KMS-11 (cell line): ENCODE results near the gene ILDR2.

Experiments used
- H2AFZ ChIP-seq: fragments of 200-600 bp; sonication (generic); 2 replicates; pipeline ENCODE4 v1.6.1; 2016; ENCODE audit warnings: antibody characterized with exemption, mixed run types, low read depth
- H3K27ac ChIP-seq: fragments of 200-600 bp; sonication (generic); 2 replicates; pipeline ENCODE4 v1.6.1; 2016; ENCODE audit warnings: mild to moderate bottlenecking, mixed run types
- H3K27me3 ChIP-seq: fragments of 200-600 bp; sonication (generic); 2 replicates; pipeline ENCODE4 v1.6.1; 2017; ENCODE audit warnings: mild to moderate bottlenecking, low read depth, mixed run types, moderate library complexity; ENCODE audit not compliant: insufficient read depth
- H3K36me3 ChIP-seq: fragments of 200-600 bp; sonication (generic); 2 replicates; pipeline ENCODE4 v1.6.1; 2017; ENCODE audit warnings: mild to moderate bottlenecking, mixed run types; ENCODE audit not compliant: insufficient read depth
- H3K4me1 ChIP-seq: fragments of 200-600 bp; sonication (generic); 2 replicates; pipeline ENCODE4 v1.6.1; 2016; ENCODE audit warnings: mild to moderate bottlenecking, low read depth, mixed run types; ENCODE audit not compliant: poor library complexity, severe bottlenecking
- H3K4me2 ChIP-seq: fragments of 200-600 bp; sonication (generic); 2 replicates; pipeline ENCODE4 v1.7.0; 2016; ENCODE audit warnings: mild to moderate bottlenecking, mixed run types
- H3K4me3 ChIP-seq: fragments of 200-600 bp; sonication (generic); IDR thresholded peaks from 2 replicates; pipeline ENCODE4 v1.6.1; 2017; ENCODE audit warnings: low read depth, low read length, mixed read lengths; ENCODE audit not compliant: insufficient read depth
- H3K79me2 ChIP-seq: fragments of 200-600 bp; sonication (generic); 2 replicates; pipeline ENCODE4 v1.6.1; 2016; ENCODE audit warnings: low read depth, mixed run types; ENCODE audit not compliant: insufficient read depth
- H3K9ac ChIP-seq: fragments of 200-600 bp; sonication (generic); 2 replicates; pipeline ENCODE4 v1.6.1; 2016; ENCODE audit warnings: mild to moderate bottlenecking, mixed run types
- H4K20me1 ChIP-seq: fragments of 200-600 bp; sonication (generic); 2 replicates; pipeline ENCODE4 v1.6.1; 2016; ENCODE audit warnings: mild to moderate bottlenecking, mixed run types; ENCODE audit not compliant: insufficient read depth
- TF ChIP-seq, protein P1 (sequence below): fragments of 200-600 bp; sonication (generic); conservative IDR thresholded peaks from 2 replicates; pipeline ENCODE4 v1.6.1; 2017; ENCODE audit warnings: low read depth, mild to moderate bottlenecking, antibody characterized with exemption, low read length, moderate library complexity, mixed read lengths

Gene ILDR2

DNA sequence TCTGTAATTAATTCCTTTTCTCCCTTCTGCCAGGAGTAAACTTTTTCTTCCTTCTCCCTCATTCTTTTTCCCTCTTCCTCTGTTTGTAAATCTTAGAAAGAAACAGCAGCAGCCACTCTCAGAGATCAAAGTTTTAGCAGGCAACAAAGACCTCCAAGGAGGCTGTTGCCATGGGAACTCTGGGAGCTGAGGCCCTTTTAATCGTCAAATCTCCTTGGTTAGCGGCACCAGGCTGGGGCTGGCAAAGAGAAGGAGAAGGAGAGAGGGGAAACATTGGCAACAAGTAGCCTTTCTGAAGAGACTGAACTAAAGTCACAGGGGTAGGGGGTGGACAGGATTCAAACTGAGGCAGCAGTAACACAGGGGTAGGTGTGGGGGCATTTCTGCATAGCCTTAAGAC, 25.2 kb downstream of the ILDR2 start:
- Histone ChIP-seq H3K4me1 (no peaks in the 10 kb centered on the region), H3K9ac (no peak overlapping the region), H2AFZ (no peak overlapping the region), H3K36me3 (no peaks in the 10 kb centered on the region), H3K79me2 (no peaks in the 10 kb centered on the region), H3K4me2 (no peak overlapping the region), H3K27ac (no peak overlapping the region), H4K20me1 (no peaks in the 10 kb centered on the region), H3K4me3 (no peak overlapping the region), H3K27me3 (no peaks in the 10 kb centered on the region)
- TF ChIP-seq, protein P1, sequence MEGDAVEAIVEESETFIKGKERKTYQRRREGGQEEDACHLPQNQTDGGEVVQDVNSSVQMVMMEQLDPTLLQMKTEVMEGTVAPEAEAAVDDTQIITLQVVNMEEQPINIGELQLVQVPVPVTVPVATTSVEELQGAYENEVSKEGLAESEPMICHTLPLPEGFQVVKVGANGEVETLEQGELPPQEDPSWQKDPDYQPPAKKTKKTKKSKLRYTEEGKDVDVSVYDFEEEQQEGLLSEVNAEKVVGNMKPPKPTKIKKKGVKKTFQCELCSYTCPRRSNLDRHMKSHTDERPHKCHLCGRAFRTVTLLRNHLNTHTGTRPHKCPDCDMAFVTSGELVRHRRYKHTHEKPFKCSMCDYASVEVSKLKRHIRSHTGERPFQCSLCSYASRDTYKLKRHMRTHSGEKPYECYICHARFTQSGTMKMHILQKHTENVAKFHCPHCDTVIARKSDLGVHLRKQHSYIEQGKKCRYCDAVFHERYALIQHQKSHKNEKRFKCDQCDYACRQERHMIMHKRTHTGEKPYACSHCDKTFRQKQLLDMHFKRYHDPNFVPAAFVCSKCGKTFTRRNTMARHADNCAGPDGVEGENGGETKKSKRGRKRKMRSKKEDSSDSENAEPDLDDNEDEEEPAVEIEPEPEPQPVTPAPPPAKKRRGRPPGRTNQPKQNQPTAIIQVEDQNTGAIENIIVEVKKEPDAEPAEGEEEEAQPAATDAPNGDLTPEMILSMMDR = no peak

DNA sequence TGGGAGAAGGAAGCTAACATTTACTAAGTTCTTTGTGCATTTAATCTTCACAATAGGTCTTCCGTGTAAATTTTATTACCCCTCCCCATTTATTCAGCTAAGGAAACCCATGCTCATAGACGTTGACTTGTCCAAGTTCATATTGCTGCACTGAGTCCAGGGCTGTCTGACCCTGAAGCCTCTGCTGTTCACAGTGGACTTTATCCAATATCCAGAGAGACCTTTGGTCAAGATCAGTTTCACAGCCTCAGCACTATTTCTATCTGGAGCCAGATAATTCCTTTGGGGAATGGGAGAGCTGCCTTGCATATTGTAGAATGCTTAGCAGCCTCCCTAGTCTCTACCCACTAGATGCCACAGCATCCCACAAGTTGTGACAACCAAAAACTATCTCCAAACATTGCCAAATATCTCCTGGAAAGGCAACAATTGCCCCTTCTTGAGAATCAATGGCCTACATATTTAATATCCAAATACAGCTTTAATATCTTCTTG, 26.4 kb downstream of the ILDR2 start:
- Histone ChIP-seq H3K27me3 (no peaks in the 10 kb centered on the region), H3K4me2 (no peak overlapping the region), H3K36me3 (no peaks in the 10 kb centered on the region), H3K4me3 (no peak overlapping the region), H3K79me2 (no peaks in the 10 kb centered on the region), H3K27ac (no peak overlapping the region), H3K4me1 (peaks cover 12% of the 10 kb centered on the region), H2AFZ (no peak overlapping the region), H4K20me1 (no peaks in the 10 kb centered on the region), H3K9ac (no peak overlapping the region)
- TF ChIP-seq, protein P1 = no peak

DNA sequence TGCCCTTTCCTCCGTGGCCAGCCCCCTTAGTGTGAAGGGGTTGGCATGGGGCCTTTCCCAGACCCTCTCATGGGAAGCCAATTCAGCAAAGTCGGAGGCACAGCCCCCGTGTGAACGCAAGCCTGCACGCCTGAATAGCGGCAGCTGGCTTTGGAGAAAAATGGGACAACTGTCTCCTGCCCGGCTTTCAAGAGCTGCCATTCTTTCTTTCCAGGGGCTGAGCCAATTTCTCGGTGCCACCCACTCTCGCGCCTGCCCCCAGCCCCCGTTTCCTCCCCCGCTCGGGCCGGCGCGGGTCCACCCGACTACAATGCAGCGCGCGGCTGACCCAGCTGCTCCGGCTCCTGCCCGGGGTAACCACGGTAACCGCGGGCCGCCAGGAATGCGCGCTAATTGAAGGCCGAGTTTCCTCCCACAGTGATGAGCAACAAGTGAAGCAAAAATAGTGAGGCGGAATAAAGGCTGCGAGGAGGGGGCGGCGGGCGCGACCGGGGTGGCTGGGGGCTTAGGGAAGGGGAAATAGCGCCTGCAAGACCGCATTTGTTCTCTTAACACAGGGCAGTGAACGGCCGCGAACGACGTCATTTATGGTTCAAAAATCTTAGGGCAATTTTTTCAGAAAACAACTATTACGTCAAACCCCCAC, 27.8 kb downstream of the ILDR2 start:
- Histone ChIP-seq H3K4me1 (peaks cover 16% of the 10 kb centered on the region), H3K36me3 (no peaks in the 10 kb centered on the region), H3K9ac (no peak overlapping the region), H3K79me2 (no peaks in the 10 kb centered on the region), H3K4me2 (no peak overlapping the region), H2AFZ (no peak overlapping the region), H3K27ac (no peak overlapping the region), H4K20me1 (no peaks in the 10 kb centered on the region), H3K4me3 (no peak overlapping the region), H3K27me3 (no peaks in the 10 kb centered on the region)
- TF ChIP-seq, protein P1 = no peak

DNA sequence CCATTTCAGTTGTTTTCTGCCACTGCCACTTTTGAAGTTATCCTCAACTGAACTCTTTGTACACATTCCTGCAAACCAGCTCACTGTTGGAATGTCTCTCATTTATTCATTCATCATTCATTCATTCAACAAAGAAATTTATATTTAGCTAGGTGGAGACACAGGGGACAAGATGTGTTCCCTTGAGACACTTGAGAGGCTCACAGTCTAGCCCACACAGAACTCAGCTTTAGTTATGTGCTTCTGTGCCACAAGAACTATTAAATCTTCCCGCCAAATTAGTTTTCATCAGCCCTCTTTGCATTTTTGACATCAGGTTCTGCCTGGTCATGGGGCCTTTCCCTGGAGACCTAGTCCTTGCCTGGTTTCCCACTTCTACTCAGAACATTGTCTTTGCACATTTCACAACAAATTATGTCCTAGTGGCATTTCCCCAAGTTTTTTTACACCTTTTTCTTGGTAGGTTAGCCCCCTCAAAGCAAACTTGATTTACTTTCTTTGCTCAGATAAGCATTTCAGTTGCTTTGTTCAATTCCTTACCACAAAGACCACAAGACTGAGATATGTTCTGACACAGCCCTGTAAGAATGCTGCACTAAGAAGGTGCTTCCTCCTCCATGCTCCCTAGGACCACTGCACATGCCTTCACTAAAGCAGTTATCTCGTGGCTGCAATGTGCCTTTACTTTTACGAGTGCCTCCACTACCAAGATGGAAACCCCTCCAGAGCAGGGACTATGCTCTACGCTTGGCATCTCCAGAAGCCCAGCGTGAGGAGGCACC, 31.0 kb downstream of the ILDR2 start:
- H3K4me2 ChIP-seq = 0 out of 2 replicates have a peak overlapping the region, but pooled peaks have one; percentile 5
- H3K4me3 ChIP-seq = no peak overlapping the region
- TF ChIP-seq, protein P1 = no peak

More for the DNA sequence above, 31.0 kb downstream of the ILDR2 start:
- no peaks in the 10 kb centered on the region for H4K20me1 ChIP-seq
- no peaks in the 10 kb centered on the region for H3K79me2 ChIP-seq
- no peaks in the 10 kb centered on the region for H3K36me3 ChIP-seq
- no peaks in the 10 kb centered on the region for H3K27me3 ChIP-seq
- peaks cover 16% of the 10 kb centered on the region for H3K4me1 ChIP-seq
- no peak overlapping the region for H3K9ac ChIP-seq
- no peak overlapping the region for H2AFZ ChIP-seq
- no peak overlapping the region for H3K27ac ChIP-seq
